Ascending aorta (tissue), 2 donors: Measurements from ENCODE around the gene PHC1. TPM values are rescaled to one million over a fixed set of nuclear protein-coding genes. Genes with fewer than 3 reads are reported as not detected.

Source experiments
- DNase-seq, 2 donors: peaks; one replicate each; pipeline ENCODE4 v3.0.0-alpha.2; 2019; ENCODE audit warnings: low spot score in 2 of 2
- H3K27ac ChIP-seq, 2 donors: fragments of 200-600 bp; sonication (generic); one replicate each; pipeline ENCODE4 v1.5.1; 2016 to 2017; ENCODE audit warnings: mild to moderate bottlenecking in 1 of 2
- H3K27me3 ChIP-seq: fragments of 200-600 bp; sonication (generic); one replicate; pipeline ENCODE4 v1.5.1; 2017
- H3K36me3 ChIP-seq, 2 donors: fragments of 200-600 bp; sonication (generic); one replicate each; pipeline ENCODE4 v1.5.1; 2016
- H3K4me1 ChIP-seq, 2 donors: fragments of 200-600 bp; sonication (generic); one replicate each; pipeline ENCODE4 v1.5.1; 2016 to 2017; ENCODE audit warnings: mild to moderate bottlenecking in 1 of 2
- H3K4me3 ChIP-seq, 2 donors: fragments of 200-600 bp; sonication (generic); one replicate each; pipeline ENCODE4 v1.5.1; 2016 to 2017; ENCODE audit warnings: mild to moderate bottlenecking in 1 of 2
- H3K9me3 ChIP-seq, 2 donors: fragments of 200-600 bp; sonication (generic); one replicate each; pipeline ENCODE4 v1.5.1; 2016
- CTCF ChIP-seq, 3 experiments: fragments of 200-600 bp in 2 of 3; fragments of 450-650 bp in 1 of 3; sonication (generic) in 2 of 3; IDR thresholded peaks; one replicate each; pipeline ENCODE4 v1.5.1; 2016 to 2019; ENCODE audit warnings: antibody characterized with exemption in 3 of 3, mild to moderate bottlenecking in 1 of 3, moderate library complexity in 1 of 3
- intact Hi-C: fragments of 100-400 bp; cut with DNase I; formaldehyde crosslinking; loops from one replicate; pipeline ENCODE4 v1.15.1; 2023
- total RNA-seq: library from RNA; depleted of rRNA; stranded (reverse); fragments of >200 nt; gene quantifications from one replicate; pipeline ENCODE4 v1.1.0, GENCODE V29; 2016

The PHC1 gene
- total RNA-seq, 1 donor from 2014 or later = 31.0 TPM

DNA sequence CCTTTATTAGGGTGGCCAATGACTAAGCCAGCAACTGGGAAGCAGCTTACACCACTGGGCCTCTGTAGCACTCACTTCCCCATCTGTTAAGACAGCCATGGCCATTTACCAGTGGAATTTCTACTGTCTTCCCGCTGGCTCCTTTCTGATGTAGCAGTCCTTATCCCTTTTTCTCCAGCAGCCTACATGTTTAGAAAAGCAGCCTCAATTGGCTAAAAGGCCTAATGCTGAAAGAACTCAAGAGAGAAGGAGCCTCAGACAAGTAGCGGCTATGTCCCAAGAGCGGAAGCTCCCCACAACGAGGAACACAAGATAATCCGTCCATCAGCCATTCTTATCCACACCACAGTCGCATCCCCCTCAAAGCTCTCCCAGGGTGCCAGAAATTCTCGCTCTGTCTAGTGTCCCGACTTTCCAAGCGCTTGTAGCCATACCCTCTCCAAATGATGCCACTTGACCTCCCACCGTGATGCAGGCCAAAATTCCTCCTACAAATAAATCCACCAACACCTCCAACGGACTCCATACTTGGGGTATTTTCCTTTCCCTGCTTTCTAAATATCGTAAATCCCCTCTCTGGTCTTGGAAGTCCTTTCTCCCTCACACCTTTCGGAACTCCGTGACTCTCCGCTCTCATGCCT lies 34.5 kb downstream of the PHC1 start:
- H3K27me3 ChIP-seq = no peaks in the 10 kb centered on the region
- peak overlapping the region; percentile 96 to 100 for H3K27ac ChIP-seq
- intact Hi-C loops = loop anchor here (1.0 to 5.0 kb wide), 6 partner anchors 34 to 706 kb away; partner anchors contain the start of genes A2M and RIMKLB
- no peaks in the 10 kb centered on the region for H3K9me3 ChIP-seq
- peak overlapping the region; percentile 78 to 83 for H3K4me3 ChIP-seq
- DNase-seq = no peak
- peaks cover 0 to 22% of the 10 kb centered on the region in 2 donors for H3K4me1 ChIP-seq
- peaks cover 5 to 25% of the 10 kb centered on the region in 2 donors for H3K36me3 ChIP-seq
- TF ChIP-seq CTCF (IDR thresholded peaks at IDR 0.05) = no peak

- intact Hi-C loops = loop anchor here (1.0 to 10.0 kb wide), 7 partner anchors 34 to 915 kb away; partner anchors contain the start of genes A2M, FOXJ2 and RIMKLB
- Histone ChIP-seq H3K27me3 (no peaks in the 10 kb centered on the region), H3K4me1 (peaks cover 0 to 22% of the 10 kb centered on the region in 2 donors), H3K9me3 (no peaks in the 10 kb centered on the region), H3K36me3 (peaks cover 0 to 17% of the 10 kb centered on the region in 2 donors), H3K27ac (peak within 1 kb of the TSS; percentile 96 to 100), H3K4me3 (peak within 1 kb of the TSS; percentile 78 to 83)
- TF ChIP-seq CTCF (IDR thresholded peaks at IDR 0.05) = peak; percentile 36 to 63 (median 48)
- DNase-seq = peak; percentile 76 to 96
Observed at GRCh38 chr12:8949342-8950220, 35.3 kb downstream of the PHC1 start, which contains the start of gene M6PR. TSS of gene M6PR (minus strand) at chr12:8949645. CDS start at chr12:8946404, 3,241 bp downstream.

GRCh38 chr12:8950221-8950527 lies 35.9 kb downstream of the PHC1 start:
- H3K4me1 ChIP-seq = peaks cover 0 to 22% of the 10 kb centered on the region in 2 donors
- peak overlapping the region; percentile 78 to 83 for H3K4me3 ChIP-seq
- H3K9me3 ChIP-seq = no peaks in the 10 kb centered on the region
- H3K27ac ChIP-seq = peak overlapping the region; percentile 96 to 100
- no peak for TF ChIP-seq CTCF (IDR thresholded peaks at IDR 0.05)
- peaks cover 0 to 11% of the 10 kb centered on the region in 2 donors for H3K36me3 ChIP-seq
- no peaks in the 10 kb centered on the region for H3K27me3 ChIP-seq
- intact Hi-C loops = loop anchor here (10.0 kb wide), 1 partner anchor 915 kb away; the partner anchor contains the start of gene FOXJ2
- no peak for DNase-seq

DNA sequence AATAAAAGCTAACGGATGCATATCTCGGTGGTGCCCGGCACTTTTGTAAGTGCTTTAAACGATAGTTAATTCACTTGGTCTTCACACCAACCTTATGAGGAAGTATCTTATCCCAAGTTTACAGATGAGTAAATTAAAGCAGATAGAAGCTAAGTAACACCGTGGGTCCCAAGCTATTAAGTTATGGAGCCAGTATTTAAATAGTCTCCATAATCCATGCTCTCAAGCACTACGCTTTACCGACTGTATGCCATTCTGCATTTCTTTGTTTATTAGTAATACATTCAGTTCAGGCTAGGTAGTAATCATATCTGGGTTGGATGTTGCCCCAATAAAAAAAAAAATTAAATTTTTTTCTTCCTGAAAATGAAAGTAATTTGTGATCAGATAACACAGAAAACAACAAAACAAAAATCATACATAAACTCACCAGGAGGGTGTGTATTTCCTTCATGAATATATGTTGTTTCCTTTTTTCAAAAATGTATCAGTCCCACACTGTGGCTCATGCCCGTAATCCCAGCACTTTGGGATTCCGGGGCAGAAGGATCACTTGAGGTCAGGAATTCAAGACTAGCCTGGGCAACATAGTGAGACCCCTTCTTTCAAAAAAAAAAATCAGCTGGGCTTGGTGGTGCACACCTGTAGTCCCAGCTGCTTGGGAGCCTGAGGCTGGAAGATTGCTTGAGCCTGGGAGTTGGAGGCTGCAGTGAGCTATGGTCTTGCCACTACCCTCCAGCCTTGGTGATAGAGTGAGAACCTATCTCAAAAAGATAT lies 36.6 kb downstream of the PHC1 start:
- intact Hi-C loops = loop anchor here (10.0 kb wide), 1 partner anchor 916 kb away; the partner anchor contains the start of gene FOXJ2
- H3K27me3 ChIP-seq = no peaks in the 10 kb centered on the region
- peaks cover 0 to 6% of the 10 kb centered on the region in 2 donors for H3K36me3 ChIP-seq
- H3K9me3 ChIP-seq = no peaks in the 10 kb centered on the region
- H3K27ac ChIP-seq = peak overlapping the region; percentile 96 to 100
- DNase-seq = no peak
- H3K4me1 ChIP-seq = peaks cover 0 to 22% of the 10 kb centered on the region in 2 donors
- peak overlapping the region; percentile 78 to 83 for H3K4me3 ChIP-seq
- no peak for TF ChIP-seq CTCF (IDR thresholded peaks at IDR 0.05)

GRCh38 chr12:8951744-8952143 lies 37.4 kb downstream of the PHC1 start:
- H3K27ac ChIP-seq = no peak overlapping the region
- H3K4me3 ChIP-seq = no peak overlapping the region
- no peaks in the 10 kb centered on the region for H3K36me3 ChIP-seq
- no peak for DNase-seq
- H3K9me3 ChIP-seq = no peaks in the 10 kb centered on the region
- TF ChIP-seq CTCF (IDR thresholded peaks at IDR 0.05) = no peak
- H3K27me3 ChIP-seq = no peaks in the 10 kb centered on the region
- intact Hi-C loops = loop anchor here (10.0 kb wide), 1 partner anchor 917 kb away; the partner anchor contains the start of gene FOXJ2
- H3K4me1 ChIP-seq = peaks cover 0 to 22% of the 10 kb centered on the region in 2 donors
